T-helper 22 cell (primary cell): ENCODE results near the gene NFKBIB.
"Not testable (repeated sequence)": the region's sequence is repeated elsewhere in the genome, so short reads cannot be mapped to it uniquely, and the experiment has no call there.

ENCODE experiments used
- DNase-seq: peaks from one replicate; pipeline ENCODE4 v3.0.0-alpha.2; 2020; ENCODE audit warnings: low read depth

Gene NFKBIB

GRCh38 chr19:38899447-38900201 lies at the start of gene NFKBIB, which contains the start of gene SIRT2:
NFKBIB (plus strand) TSS chr19:38899969; CDS start chr19:38900033, 64 bp downstream.
SIRT2 (minus strand) TSS chr19:38899618; CDS start chr19:38899521, 97 bp downstream.
- peak; percentile 100 for DNase-seq

GRCh38 chr19:38850436-38850975 lies 49.3 kb upstream of the NFKBIB start:
- DNase-seq = no peak

- peak; percentile 23 for DNase-seq
These were observed 48.7 kb upstream of the NFKBIB start for GRCh38 chr19:38850976-38851621.

GRCh38 chr19:38851622-38852230 lies 48.0 kb upstream of the NFKBIB start:
- peak; percentile 81 for DNase-seq

- DNase-seq = peak; percentile 59
These were observed 47.3 kb upstream of the NFKBIB start for GRCh38 chr19:38852231-38853044.

GRCh38 chr19:38853214-38853613 lies 46.6 kb upstream of the NFKBIB start:
- DNase-seq = no peak

- DNase-seq = not testable (repeated sequence)
These were observed 44.8 kb upstream of the NFKBIB start for GRCh38 chr19:38854961-38855360.

- DNase-seq = not testable (repeated sequence)
These were observed 44.0 kb upstream of the NFKBIB start for GRCh38 chr19:38855751-38856150.

- no peak for DNase-seq
These were observed 43.0 kb upstream of the NFKBIB start for GRCh38 chr19:38856813-38857212.

- not testable (repeated sequence) for DNase-seq
These were observed 40.1 kb upstream of the NFKBIB start for GRCh38 chr19:38859631-38860204.

GRCh38 chr19:38861368-38861767 lies 38.4 kb upstream of the NFKBIB start:
- DNase-seq = no peak

GRCh38 chr19:38862321-38863059 lies 37.3 kb upstream of the NFKBIB start:
- no peak for DNase-seq

- DNase-seq = no peak
These were observed 32.5 kb upstream of the NFKBIB start for GRCh38 chr19:38867171-38867780.

- no peak for DNase-seq
These were observed 31.2 kb upstream of the NFKBIB start for GRCh38 chr19:38868551-38868950.

GRCh38 chr19:38869160-38869835 lies 30.5 kb upstream of the NFKBIB start:
- DNase-seq = no peak

GRCh38 chr19:38869836-38870607 lies 29.7 kb upstream of the NFKBIB start:
- DNase-seq = peak; percentile 87

GRCh38 chr19:38870612-38871011 lies 29.2 kb upstream of the NFKBIB start:
- DNase-seq = no peak

GRCh38 chr19:38873400-38873799 lies 26.4 kb upstream of the NFKBIB start:
- not testable (repeated sequence) for DNase-seq
